Inflammatory macrophage treated with lipopolysaccharide for 4 hours (primary cell): ENCODE data around the gene CPSF4.
A peak's percentile ranks its signal among the peaks of the same experiment; 100 is the strongest.
"Not testable (repeated sequence)": the region's sequence is repeated elsewhere in the genome, so short reads cannot be mapped to it uniquely, and the experiment has no call there.

ENCODE experiments used
- DNase-seq: peaks from one replicate; pipeline ENCODE4 v3.0.0-alpha.2; 2020

Gene CPSF4

DNA sequence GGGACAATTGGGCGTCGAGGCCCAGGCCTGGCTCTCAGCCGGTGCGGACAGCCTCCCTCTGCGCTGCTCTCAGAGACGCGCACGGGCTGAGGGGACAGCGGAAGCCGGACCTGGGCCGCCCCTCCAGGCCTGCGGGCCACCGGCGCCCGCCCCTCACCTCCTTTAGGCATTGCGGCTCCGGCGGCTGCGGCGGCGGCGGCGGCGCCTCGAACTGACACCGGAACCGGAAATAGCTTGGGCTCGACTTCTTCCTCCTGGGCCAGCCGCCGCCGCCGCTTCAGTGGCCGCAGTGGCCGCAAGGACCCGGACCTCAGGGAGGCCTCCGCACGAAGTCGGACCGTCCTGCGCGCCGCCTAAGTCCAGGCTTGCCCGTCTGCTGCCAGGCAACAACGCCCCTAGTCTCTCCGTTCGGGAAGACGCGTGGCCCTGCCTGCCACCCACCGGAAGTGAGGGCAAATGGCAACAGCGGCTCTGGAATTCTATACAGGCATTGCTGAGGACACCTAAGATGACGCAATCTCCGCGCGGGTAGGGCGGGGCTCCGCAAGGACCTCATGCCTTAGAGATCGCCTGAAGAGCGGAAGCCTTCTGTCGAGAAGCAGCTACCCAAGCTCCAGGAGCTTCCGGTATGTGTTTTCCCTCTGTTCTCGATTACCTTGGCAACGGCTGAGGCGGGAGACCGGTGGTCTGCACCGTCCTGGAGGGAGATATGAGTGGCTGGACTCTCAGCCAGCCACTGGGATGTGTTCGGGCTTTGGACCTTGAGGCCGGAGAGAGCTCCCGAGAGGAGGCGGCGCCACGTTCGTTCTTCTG is 30.2 kb upstream of the CPSF4 start, which contains the start of the genes BUD31 and PDAP1:
TSS of gene BUD31 (plus strand) at position 591 of the 813 bp plus-strand sequence. CDS start 2,124 bp downstream, outside the sequence.
TSS of gene PDAP1 (minus strand) at position 219 of the 813 bp plus-strand sequence. CDS start at position 170, 49 bp downstream.
- peak; percentile 92 for DNase-seq

DNA sequence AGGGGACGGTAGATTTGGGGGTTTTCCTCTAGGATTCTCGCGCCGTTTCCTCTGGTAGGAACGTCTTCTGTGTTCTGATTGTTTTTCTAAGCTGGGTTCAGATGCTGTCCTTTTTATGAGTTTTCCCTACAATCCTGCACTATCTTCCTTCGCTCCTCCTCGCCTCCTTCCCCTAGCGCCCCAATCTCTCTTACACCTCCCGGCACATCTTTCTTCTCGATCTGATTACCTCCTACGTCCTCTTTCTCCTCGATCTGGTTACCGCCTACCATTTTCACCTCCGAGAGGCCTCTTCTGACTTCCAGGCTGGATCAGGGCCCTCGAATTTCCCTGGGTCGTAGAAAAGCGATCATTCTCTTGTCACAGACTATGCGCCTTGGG is 29.6 kb upstream of the CPSF4 start:
- DNase-seq, result no peak

DNA sequence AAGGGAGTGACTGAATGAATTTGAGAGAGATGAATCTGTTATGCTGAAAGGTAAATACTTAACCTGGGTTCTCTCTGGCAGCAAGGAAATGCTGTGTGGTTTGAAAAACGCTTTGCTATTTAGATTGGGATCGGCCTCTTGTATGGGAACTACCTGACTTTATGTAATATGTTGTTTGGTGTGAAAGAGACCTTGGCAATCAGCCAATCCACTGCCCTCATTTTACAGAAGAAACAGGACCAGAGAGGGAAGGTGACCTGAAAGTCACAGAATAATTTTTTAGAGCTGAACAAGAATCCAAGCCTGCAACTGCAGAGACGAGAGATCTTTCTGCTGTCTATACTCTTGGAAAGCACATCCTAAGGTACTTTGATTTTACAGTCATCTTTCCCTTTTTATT is 28.9 kb upstream of the CPSF4 start:
- DNase-seq, result no peak

DNA sequence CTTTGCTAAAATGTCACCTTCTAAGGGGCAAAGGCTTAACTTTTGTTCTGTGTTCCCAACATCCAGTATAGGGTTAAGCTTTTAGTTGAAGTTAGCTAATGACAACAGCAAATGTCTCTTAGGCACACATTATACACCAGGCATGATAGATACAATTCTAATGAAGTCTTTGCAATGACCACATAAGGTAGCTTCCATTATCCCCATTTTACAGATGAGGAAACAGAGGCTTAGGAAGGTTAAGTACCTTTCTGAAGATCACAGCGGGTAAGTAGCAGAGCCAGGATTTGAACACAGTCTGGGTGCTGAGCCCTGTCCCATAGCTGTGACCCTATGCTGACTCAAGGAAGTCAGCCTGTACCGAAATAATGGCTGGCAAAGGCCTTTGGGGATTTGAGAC is 28.1 kb upstream of the CPSF4 start:
- no peak for DNase-seq

DNA sequence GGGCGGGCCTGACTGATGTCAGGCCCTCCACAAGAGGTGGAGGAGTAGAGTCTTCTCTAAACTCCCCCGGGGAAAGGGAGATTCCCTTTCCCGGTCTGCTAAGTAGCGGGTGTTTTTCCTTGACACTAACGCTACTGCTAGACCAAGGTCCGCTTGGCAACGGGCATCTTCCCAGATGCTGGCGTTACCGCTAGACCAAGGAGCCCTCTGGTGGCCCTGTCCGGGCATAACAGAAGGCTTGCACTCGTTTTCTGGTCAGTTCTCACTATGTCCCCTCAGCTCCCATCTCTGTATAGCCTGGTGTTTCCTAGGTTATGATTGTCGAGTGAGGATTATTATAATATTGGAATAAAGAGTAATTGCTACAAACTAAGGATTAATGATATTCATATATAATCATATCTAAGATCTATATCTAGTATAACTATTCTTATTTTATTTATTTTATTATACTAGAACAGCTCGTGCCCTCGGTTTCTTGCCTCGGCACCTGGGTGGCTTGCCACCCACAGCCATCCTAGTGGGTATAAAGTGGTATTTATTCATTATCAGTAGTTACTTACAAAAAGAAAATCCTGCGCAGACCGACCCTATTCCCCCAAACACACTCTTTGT is 23.1 kb upstream of the CPSF4 start:
- peak; percentile 35 for DNase-seq

DNA sequence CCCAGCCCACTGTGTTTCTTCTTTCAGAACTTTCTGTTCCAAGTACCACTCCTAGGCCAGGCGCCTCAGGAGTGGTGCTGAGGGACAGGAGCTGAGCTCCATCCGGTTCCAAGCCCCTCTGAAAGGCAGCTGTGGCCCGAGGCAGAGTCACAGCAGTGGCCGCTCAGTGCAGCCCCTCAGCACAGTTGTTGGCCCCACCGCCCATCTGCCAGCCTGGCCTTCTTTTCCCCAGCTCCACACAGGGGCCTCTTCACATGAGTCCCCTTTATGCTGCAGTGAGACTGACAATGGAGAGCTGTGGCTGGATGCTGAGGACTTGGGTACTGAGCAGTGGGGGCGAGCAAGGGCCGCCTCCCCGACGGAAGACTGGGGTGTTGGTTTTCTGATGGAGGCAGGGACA is 20.5 kb upstream of the CPSF4 start:
- no peak for DNase-seq

DNA sequence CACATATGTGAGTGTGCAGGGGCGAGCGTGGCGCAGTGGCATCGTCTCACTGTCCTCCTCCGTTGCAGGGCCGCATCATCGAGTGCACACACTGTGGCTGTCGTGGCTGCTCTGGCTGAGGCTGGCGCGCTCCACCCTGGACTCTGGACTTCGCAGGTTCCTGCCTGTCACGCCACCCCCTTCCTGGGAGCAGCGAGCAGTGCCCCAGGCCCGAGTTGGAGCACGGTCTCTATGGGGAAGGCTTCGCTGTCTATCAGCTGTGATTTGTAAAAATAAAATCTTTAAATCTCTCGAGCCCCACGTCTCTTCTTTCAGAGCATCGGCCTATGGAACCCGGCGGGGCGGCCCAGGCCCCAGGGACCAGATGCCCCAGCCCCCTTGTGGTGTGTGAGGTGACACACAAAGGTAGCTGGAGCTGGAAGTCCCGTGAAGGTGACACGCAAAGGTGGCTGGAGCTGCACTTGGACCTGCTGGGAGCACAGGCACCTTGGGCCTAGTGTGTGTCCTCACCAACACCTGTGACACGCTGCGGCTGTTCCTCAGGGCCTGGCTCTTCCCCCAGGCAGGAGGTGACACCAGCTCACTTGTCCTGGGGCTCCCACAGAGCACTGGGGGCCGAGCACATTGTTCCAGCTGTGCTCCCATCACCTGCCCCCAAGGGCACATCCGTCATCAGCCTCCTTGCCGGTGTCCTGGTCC is 19.3 kb upstream of the CPSF4 start:
- DNase-seq, result no peak

DNA sequence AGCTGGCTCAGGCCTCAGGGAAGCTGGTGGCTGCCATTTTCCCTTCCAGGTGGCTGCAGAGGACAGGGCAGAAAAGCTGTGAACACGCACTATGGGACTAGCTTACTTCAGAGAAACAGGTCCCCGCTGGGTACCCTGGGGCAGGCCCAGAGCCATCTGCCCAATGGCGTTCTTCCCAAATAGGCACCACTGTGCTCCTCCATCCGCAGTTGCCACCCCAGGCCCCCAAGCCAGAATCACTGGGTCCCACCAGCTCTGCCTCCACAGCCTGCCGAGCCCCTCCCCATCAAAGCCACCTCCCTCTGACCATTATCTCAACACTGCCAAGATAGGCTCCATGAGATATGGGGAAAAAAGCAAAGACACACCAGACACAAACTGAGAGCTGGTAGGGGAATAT is 18.5 kb upstream of the CPSF4 start:
- no peak for DNase-seq

DNA sequence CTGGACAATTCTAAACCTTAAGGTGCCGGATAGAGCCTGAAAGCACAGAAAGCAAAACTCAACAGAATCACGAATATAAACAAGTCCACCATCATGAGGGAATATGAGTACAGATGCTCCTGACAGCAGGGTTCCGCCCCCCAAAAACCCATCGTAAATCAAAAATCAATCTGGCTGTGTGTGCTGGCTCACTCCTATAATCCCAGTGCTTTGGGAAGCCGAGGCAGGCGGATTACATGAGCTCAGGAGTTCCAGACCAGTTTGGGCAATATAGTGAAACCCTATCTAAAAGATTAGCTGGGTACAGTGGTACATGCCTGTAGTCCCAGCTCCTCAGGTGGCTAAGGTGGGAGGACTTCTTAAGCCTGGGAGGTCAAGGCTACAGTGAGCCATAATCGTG is 17.8 kb upstream of the CPSF4 start:
- DNase-seq, result no peak

DNA sequence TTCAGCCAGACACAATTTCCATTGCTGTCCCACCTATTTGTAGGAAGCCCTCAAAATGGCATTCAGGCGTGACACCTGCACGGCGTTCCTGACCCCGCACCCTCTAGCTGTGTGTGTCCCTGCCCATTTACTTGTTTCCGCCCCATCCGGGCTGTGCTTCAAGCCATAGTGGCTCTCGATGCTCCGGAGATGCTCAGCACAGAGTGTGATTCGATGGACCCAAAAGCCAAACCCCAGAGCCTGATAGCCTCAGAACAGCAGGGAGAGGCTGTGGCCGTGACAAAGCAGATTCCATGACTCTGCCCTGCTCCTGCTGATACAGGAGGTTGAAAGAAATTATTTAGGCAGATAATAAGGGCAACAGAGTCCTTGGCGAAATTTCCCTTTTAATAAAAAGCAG is 16.6 kb upstream of the CPSF4 start:
- no peak for DNase-seq

DNA sequence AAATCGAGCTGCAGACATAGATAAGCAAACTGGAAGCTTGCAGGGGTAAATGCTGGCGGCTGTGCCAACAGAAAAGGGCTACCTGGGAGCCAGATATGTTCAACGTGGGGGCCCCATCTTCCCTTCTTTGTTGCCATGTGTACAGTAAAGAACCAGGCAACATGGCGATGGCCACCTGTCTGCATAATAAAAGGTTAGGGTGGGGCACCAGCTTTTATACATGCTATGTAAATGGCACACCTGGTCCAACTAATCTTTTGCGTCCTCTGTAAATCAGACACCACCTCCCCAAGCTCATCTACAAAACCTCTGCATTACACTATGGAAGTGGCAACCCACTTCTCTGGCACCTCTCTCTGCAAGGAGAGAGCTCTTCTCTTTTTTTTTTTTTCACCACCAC is 16.1 kb upstream of the CPSF4 start:
- DNase-seq, result no peak

DNA sequence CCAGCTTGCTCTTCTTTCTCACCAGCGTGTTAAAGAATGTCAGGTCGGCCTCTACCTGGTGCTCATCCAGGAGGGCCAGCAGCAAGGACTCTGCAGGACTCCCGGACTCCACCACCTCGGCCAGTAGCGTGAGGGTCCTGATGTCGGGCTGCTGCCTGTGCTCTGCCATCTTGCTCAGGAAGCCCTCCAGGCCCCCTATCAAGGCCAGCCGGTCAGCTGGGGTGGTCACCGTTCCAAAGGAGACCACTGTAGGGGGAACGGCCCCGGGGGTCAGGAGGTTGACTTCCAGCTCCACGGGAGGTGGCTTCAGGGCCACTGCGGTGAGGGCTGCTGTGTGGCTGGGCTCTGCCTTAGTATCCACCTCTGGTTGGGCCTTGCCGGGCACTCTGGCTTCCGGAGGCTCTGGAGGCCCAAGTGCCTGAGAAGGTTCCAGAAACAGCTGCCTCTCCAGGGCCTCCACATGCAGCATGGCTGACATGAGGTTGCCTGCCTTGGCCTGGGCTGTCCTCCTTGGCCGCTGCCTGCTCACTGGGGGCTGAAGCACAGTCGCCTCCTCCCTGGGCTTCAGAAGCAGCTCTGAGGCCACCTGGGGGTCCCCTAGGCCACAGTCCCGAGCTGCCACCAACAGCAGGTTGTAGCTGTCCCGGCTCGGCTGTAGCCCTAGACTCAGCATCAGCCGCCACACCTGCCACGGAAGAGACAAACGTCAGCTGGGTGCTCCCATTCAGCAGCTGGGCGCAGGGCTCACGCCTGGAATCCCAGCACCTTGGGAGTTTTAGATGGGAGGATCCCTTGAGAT is 13.6 kb upstream of the CPSF4 start:
- DNase-seq, result no peak

DNA sequence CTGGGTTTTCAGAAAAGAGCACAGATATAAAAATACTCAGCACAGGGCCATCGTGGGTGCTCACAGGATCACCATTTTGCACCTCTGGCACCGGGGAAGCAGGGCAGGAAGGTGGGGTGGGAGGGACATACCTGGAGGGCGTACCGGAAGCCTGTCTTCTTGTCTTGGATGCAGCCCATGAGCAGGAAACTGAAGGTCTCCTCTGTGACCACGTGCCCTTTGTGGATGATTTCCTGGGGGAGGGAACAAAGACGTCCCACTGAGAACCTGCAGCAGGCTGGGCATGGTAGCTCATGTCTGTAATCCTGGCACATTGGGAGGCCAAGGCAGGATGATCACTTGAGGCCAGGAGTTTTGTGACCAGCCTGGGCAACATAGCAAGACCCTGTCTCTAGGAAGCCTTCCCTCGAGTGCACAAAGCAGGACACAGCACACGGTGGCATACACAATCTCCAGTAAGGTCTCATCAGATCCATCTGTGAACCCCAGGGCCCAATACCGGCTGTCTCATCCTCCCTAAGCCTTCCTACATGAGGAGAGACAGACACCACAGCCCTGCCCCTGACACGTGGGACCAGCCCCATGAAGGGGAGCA is 9.7 kb upstream of the CPSF4 start:
- no peak for DNase-seq

DNA sequence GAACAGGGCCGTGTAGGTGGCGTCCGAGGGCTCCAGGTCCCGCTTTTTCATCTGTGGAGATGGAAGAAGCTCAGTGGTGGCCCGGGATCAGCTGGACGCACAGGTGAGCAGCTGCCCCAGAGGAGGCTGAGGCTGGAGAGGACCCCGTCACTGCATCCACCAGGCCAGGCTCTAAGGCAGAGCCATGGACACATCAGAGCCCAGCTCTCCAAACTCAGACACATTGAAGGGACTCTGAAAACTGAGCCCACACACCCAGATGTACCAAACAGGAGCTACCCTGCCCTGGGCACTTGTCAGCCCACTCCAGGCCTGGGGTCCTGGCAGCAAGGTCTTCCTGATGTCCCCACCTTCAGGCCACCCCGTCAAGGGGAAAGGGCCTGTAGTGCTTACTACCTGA is 9.0 kb upstream of the CPSF4 start:
- no peak for DNase-seq

DNA sequence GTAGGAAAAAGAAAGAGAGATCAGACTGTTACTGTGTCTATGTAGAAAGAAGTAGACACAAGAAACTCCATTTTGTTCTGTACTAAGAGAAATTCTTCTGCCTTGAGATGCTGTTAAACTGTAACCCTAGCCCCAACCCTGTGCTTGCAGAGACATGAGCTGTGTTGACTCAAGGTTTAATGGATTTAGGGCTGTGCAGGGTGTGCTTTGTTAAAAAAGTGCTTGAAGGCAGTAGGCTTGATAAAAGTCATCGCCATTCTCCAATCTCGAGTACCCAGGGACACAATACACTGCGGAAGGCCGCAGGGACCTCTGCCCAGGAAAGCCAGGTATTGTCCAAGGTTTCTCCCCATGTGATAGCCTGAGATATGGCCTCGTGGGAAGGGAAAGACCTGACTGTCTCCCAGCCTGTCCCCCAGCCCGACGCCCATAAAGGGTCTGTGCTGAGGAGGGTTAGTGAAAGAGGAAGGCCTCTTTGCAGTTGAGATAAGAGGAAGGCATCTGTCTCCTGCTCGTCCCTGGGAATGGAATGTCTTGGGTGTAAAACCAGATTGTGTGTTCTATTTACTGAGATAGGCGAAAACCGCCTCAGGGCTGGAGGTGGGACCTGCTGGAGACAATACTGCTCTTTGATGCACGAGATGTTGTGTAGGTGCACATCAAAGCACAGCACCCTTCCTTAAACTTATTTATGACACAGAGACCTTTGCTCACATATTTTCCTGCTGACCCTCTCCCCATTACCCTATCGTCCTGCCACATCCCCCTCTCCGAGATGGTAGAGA is 6.8 kb upstream of the CPSF4 start:
- not testable (repeated sequence) for DNase-seq

DNA sequence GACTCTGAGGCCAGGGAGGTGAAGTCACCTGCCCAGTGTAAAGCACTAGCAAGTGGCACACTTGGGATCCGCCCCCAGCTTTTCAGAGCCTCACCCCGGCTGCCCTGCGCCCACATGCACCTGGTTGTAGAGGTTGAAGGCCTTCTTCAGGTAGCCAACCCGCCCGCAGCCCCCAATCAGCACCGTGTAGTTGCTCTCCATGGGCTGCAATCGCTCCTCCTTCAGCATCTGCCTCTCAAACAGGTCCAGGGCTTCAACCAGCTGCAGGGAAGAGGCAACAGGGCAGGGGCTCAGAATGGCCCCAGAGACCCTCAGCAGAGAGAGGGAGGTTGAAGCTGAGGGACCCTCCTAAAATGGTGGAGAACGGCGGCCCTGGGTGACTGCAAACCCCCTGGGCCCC is 5.6 kb upstream of the CPSF4 start:
- no peak for DNase-seq

DNA sequence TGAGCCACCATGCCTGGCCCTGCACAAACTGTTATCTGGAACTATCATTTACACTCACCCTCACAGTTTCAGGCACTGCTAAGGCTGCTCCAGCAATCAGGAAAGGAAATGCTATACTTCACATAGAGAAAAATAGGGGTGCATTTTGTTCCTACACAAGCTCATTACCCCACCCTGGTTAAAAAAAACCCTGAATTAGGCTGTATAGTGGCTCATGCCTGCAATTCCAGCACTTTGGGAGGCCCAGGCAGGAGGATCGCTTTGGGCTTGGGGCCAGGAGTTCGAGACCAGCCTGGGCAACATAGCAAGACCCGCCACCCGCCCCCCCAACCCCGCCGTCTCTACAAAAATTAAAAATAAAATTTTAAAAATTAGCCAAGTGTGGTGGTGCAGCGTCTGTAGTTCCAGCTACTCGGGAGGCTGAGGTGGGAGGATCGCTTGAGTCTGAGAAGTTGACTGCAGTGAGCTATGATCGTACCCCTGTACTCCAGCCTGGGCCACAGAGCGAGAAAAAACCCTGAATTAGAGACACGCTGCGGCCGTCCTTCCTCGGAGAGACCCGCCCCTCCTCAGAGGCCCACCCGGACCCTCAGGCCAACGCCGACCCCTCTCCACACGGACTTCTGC is 684 bp upstream of the CPSF4 start:
- no peak for DNase-seq

DNA sequence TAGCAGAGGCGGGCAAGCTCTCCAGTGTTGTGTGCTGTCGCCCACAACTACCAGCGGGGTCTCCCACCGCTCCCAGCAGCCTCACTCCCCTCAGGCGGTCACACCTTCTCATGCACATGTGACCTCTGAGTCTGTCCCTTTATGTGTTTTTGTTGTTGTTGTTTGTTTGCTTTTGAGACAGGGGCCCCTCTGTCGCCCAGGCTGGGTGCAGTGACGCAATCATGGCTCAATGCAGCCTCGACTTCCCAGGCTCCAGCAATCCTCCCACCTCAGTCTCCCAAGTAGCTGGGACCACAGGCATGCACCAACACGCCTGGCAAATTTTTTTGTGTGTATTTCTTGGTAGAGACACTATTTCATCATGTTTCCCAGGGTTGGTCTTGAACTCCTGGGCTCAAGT is 1.5 kb downstream of the CPSF4 start:
- no peak for DNase-seq

DNA sequence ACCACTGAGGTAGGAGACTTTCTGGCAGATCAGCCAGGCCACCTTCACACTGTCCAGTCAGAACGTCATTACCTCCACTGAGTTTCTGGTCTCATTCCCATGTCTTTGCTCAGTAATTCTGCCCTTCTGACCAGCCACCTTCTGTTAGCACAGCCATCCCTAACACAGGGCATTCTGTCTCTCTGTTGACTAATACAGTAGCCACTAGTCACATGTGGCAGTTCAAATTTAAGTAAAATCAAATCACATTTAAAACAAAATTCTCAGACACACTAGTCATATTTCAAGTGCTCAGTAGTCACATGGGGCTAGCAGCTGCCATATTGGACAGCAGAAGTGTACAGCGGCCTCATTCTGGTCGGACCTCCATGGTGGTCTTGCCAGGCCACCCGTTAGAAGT is 7.4 kb downstream of the CPSF4 start:
- DNase-seq, result no peak

DNA sequence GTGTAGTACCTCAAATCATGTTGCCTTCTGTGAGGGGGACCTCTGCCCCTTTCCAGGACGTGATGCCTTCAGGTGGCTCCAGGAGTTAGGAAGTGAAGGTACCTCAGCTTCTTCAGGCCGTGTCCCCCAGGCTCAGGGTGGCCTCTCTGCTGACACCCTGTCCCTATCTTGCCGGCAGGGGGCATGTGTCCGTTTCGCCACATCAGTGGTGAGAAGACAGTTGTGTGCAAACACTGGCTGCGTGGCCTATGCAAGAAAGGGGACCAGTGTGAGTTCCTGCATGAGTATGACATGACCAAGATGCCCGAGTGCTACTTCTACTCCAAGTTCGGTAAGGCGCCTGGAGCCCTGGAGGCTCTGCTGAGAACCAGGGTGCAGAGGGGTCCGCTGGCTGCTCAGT is 9.2 kb downstream of the CPSF4 start:
- no peak for DNase-seq

DNA sequence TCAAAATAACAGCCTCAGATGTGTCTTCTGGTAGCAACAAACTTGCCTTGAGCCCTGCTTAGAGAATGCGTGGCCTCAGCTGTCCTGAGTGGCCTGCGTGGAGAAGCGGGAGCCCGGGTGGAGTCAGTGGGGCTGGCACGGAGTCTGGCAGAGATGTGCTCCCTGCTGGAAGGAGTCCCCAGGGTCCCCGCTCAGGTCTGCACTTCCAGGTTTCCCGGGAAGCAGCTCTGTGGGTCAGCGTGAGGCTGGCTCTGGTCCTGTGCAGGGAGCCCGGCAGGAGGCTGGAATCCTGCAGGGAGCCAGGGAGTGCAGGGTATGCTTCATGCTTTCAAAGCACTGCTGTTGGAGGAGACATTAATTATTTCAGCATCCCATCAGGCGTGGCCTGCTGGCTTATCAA is 10.1 kb downstream of the CPSF4 start:
- no peak for DNase-seq
